ENCODE results near the gene CAMK2D.

GRCh38 chr4:113419631-113420030 is 341.9 kb downstream of the CAMK2D start:
- TF ChIP-seq CTCF (IDR thresholded peaks at IDR 0.05) (no peak), POLR2AphosphoS5 (IDR thresholded peaks at IDR 0.05) (no peak)
